Brain microvascular endothelial cell (primary cell): ENCODE measurements around the gene YPEL3.
A peak's percentile ranks its signal among the peaks of the same experiment; 100 is the strongest.

Experiments
- DNase-seq: peaks from one replicate; pipeline ENCODE4 v3.0.0-alpha.2; 2020
- H3K27ac ChIP-seq: fragments of 250-450 bp; sonication (Bioruptor Pico); 2 replicates; pipeline ENCODE4 v1.5.1; 2020; ENCODE audit warnings: mild to moderate bottlenecking, moderate library complexity
- H3K27me3 ChIP-seq: fragments of 250-450 bp; sonication (Bioruptor Pico); replicated peaks from 2 replicates; pipeline ENCODE4 v1.5.1; 2020; ENCODE audit warnings: mild to moderate bottlenecking
- H3K36me3 ChIP-seq: fragments of 250-450 bp; sonication (Bioruptor Pico); replicated peaks from 2 replicates; pipeline ENCODE4 v1.5.1; 2020; ENCODE audit warnings: mild to moderate bottlenecking
- H3K4me3 ChIP-seq: 2 replicates; pipeline ENCODE4 v1.5.1; 2011; ENCODE audit warnings: low read depth, mild to moderate bottlenecking, control low read depth, low read length, moderate library complexity
- in situ Hi-C: cut with HindIII; loops from 2 replicates; pipeline ENCODE4 v1.10.0; 2017; ENCODE audit warnings: low sequenced_read_pairs, low pct_ligation_motif_present
- TF ChIP-seq, protein P1 (sequence below): IDR thresholded peaks from 2 replicates; pipeline ENCODE4 v1.5.1; 2011; ENCODE audit warnings: low read depth, mild to moderate bottlenecking, moderate library complexity, low read length, control low read depth, inconsistent platforms; ENCODE audit errors: missing control alignments

YPEL3 gene

GRCh38 chr16:30121741-30122571 lies 25.9 kb upstream of the YPEL3 start:
- in situ Hi-C loops, result no loop called here
- Histone ChIP-seq H3K36me3 (peaks cover 30% of the 10 kb centered on the region), H3K27me3 (no peaks in the 10 kb centered on the region), H3K4me3 (peak overlapping the region; percentile 73), H3K27ac (peak overlapping the region; percentile 43)
- TF ChIP-seq, protein P1, sequence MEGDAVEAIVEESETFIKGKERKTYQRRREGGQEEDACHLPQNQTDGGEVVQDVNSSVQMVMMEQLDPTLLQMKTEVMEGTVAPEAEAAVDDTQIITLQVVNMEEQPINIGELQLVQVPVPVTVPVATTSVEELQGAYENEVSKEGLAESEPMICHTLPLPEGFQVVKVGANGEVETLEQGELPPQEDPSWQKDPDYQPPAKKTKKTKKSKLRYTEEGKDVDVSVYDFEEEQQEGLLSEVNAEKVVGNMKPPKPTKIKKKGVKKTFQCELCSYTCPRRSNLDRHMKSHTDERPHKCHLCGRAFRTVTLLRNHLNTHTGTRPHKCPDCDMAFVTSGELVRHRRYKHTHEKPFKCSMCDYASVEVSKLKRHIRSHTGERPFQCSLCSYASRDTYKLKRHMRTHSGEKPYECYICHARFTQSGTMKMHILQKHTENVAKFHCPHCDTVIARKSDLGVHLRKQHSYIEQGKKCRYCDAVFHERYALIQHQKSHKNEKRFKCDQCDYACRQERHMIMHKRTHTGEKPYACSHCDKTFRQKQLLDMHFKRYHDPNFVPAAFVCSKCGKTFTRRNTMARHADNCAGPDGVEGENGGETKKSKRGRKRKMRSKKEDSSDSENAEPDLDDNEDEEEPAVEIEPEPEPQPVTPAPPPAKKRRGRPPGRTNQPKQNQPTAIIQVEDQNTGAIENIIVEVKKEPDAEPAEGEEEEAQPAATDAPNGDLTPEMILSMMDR, result no peak
- peak; percentile 31 for DNase-seq

- H3K36me3 ChIP-seq, result peaks cover 34% of the 10 kb centered on the region
- in situ Hi-C loops, result no loop called here
- TF ChIP-seq, protein P1, result no peak
- H3K4me3 ChIP-seq, result no peak overlapping the region
- no peak overlapping the region for H3K27ac ChIP-seq
- H3K27me3 ChIP-seq, result no peaks in the 10 kb centered on the region
- no peak for DNase-seq
These were observed 24.5 kb upstream of the YPEL3 start for GRCh38 chr16:30120340-30121105.

GRCh38 chr16:30119428-30119827 lies 23.4 kb upstream of the YPEL3 start:
- Histone ChIP-seq H3K27ac (no peak overlapping the region), H3K36me3 (peaks cover 34% of the 10 kb centered on the region), H3K27me3 (no peaks in the 10 kb centered on the region), H3K4me3 (no peak overlapping the region)
- TF ChIP-seq, protein P1, result no peak
- in situ Hi-C loops, result no loop called here
- no peak for DNase-seq

- no peak overlapping the region for H3K27ac ChIP-seq
- in situ Hi-C loops, result no loop called here
- H3K4me3 ChIP-seq, result no peak overlapping the region
- no peak for DNase-seq
- no peaks in the 10 kb centered on the region for H3K27me3 ChIP-seq
- TF ChIP-seq, protein P1, result no peak
- peaks cover 36% of the 10 kb centered on the region for H3K36me3 ChIP-seq
These were observed 21.8 kb upstream of the YPEL3 start for GRCh38 chr16:30117768-30118167.

- Histone ChIP-seq H3K36me3 (peaks cover 35% of the 10 kb centered on the region), H3K27ac (no peak overlapping the region), H3K4me3 (no peak overlapping the region), H3K27me3 (no peaks in the 10 kb centered on the region)
- TF ChIP-seq, protein P1, result no peak
- in situ Hi-C loops, result no loop called here
- DNase-seq, result no peak
These were observed 20.5 kb upstream of the YPEL3 start for GRCh38 chr16:30116291-30117207.
